ENCODE measurements around the gene ZFHX3. TPM values are rescaled to one million over a fixed set of nuclear protein-coding genes. Genes with fewer than 3 reads are reported as not detected.

The ZFHX3 gene
- total RNA-seq, 4 donors from 2014 or later = 19.7 to 70.4 (median 34.6) TPM

- TF ChIP-seq CTCF (IDR thresholded peaks at IDR 0.05; ENCODE audit: low read depth) = no peak
These were observed 223.9 kb downstream of the ZFHX3 start for GRCh38 chr16:72824027-72824426.

GRCh38 chr16:72821185-72821950 lies 226.6 kb downstream of the ZFHX3 start:
- TF ChIP-seq CTCF (IDR thresholded peaks at IDR 0.05; ENCODE audit: low read depth) = no peak

GRCh38 chr16:72819345-72819744 lies 228.6 kb downstream of the ZFHX3 start:
- no peak for TF ChIP-seq CTCF (IDR thresholded peaks at IDR 0.05; ENCODE audit: low read depth)

GRCh38 chr16:72818236-72818845 lies 229.6 kb downstream of the ZFHX3 start:
- no peak for TF ChIP-seq CTCF (IDR thresholded peaks at IDR 0.05; ENCODE audit: low read depth)

GRCh38 chr16:72815348-72816318 lies 232.3 kb downstream of the ZFHX3 start:
- no peak for TF ChIP-seq CTCF (IDR thresholded peaks at IDR 0.05; ENCODE audit: low read depth)

- no peak for TF ChIP-seq CTCF (IDR thresholded peaks at IDR 0.05; ENCODE audit: low read depth)
These were observed 233.7 kb downstream of the ZFHX3 start for GRCh38 chr16:72814226-72814625.

GRCh38 chr16:72812672-72813071 lies 235.3 kb downstream of the ZFHX3 start:
- no peak for TF ChIP-seq CTCF (IDR thresholded peaks at IDR 0.05; ENCODE audit: low read depth)
